HG03432 (cell line): ENCODE measurements around the gene LRMDA.
"Not testable (repeated sequence)": the region's sequence is repeated elsewhere in the genome, so short reads cannot be mapped to it uniquely, and the experiment has no call there.

Source experiments
- ATAC-seq: cut with Tn5 transposase; IDR thresholded peaks from one replicate; pipeline ENCODE4 v1.9.1; 2021; ENCODE audit warnings: mild to moderate bottlenecking, moderate library complexity; ENCODE audit not compliant: unreplicated experiment

LRMDA gene

DNA sequence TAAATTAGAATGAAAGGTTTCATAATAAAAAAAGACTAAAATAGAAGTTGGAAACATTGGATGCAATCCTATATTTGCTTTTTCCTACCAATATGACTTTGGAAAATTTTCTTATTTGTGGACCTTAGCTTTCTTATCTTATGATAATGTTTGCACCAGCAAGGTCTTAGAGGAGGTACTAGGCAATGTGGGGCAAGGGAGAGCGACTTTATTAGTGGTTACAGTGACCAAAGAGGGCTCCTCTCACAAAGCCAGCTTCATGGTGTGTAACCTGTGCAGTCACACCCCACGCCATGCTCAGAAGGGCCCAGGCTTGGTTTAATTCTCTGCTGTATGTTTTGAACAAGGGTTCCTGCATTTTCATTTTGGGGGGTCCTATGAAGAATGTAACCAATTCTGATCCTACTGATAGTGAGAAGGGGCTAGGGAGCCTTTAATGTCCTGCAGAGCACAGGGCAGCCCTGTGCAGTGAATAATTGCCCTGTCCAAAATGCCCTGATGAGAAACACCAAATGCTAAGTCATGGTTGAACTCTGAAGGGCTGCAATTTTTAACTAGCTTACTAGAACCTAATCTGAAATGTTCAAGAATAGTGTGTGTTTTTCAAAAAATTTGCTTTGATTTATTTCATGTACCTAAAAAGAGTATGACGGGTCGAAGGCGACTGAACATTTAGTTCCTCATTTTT is 1047.8 kb downstream of the LRMDA start:
- no peak for ATAC-seq

DNA sequence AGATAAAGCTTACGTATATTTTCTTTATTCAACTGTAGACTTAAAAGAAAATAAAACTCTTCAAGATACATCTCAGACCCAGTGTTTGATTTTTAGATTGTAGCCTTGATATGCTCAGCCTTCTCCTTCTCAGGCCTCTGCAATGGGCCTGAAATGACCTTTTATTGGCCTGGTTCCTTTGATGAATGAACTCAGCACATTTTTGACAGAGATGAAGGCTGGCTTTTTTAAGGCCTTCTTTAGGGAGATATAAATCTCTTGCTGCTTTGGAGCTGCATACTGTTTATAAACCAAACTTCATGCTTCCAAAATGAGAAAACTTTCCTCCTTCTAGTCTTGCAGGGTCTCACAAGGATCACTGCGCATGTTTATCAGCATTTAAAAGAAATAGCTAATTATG is 1049.8 kb downstream of the LRMDA start:
- no peak for ATAC-seq

DNA sequence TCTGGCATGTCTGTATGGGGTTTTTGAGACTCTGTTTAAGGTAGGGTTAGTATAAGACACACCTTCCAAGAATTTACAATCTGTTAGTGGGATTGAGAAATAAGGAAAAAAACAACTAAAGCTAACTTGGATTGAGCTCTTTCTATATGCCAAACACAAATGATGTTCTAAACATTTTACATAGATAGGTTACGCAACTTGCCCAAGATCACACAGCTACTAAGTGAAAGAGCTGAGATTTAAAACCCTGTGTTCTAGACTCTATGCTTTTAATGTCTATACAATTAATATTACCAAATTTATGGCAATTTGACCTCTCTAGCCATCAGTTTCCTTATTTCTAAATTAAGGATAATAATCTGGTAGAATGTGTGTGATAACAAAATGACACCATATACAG is 1056.2 kb downstream of the LRMDA start:
- ATAC-seq, result no peak

DNA sequence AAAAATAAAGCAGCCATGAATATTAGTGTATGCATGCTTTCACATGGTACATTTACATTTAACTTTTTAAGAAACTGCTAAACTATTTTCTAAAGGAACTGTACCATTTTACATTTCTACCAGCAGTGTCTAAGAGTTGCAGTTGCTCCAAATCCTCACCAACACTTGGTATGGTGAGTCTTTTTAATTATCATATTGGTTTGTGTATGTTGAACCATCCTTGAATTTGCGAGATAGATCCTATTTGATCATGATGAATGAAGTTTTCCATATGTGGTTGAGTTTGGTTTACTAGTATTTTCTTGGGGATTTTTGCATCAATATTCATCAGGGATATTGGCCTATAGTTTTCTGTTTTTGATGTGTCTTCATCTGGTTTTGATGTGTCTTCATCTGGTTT is 1057.2 kb downstream of the LRMDA start:
- no peak for ATAC-seq

DNA sequence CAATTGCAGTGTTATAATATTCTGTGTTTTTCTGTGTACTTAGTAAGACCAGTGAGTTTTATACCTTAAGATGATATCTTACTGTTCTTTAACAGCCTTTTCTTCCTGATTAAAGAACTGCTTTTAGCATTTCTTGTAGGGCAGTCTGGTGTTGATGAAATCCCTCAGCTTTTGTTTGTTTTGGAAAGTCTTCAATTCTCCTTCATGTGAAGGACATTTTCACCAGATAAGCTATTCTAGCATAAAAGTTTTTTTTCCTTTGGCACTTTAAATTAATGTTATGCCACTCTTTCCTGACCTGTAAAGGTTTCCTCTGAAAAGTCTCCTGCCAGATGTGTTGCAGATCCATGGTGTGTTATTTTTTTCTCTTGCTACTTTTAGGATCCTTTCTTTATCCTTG is 1059.8 kb downstream of the LRMDA start:
- ATAC-seq, result no peak

DNA sequence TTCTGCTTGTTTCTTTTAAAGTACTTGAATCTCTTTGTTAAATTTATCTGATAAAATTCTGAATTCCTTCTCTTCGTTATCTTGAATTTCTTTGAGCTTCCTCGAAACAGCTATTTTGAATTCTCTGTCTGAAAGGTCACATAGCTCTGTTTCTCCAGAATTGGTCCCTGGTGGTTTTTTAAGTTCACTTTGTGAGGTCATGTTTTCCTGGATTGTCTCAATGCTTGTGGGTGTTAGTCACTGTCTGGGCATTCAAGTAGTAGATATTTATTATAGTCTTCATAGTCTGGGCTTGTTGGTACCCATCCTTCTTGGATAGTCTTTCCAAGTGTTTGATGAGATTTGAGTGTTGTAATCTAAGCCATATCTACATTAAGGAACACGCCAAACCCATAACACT is 1060.6 kb downstream of the LRMDA start:
- ATAC-seq, result no peak

DNA sequence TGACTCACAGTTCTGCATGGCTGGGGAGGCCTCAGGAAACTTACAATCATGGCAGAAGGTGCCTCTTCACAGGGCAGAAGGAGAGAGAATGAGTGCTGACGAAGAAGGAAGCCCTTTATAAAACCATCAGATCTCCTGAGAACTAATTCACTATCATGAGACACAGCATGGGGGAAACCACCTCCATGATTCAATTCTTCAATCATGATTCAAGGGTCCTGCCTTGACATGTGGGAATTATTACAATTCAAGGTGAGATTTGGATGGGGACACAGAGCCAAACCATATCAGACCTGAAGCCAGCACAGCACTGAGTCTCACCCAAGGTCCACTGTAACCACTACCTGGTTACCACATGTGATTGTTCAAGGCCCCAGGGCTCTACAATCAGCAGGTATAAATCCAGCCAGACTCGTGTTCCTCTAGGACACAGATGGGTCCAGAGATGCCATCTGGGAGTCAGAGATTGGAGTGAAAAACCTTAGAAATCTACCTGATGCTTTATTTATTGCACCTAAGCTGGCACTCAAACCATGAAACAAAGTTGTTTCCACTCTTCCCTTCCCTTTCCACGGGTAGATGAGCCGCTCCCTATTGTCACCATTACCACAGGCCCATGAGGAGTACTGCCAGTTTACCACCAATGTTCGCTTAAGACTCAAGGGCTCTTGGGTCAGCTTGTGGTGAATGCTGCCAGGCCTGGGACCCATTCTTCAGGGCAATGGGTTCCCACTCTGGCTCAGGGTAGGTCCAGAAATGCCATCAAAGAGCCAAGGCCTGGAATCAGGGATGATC is 1061.5 kb downstream of the LRMDA start:
- no peak for ATAC-seq

DNA sequence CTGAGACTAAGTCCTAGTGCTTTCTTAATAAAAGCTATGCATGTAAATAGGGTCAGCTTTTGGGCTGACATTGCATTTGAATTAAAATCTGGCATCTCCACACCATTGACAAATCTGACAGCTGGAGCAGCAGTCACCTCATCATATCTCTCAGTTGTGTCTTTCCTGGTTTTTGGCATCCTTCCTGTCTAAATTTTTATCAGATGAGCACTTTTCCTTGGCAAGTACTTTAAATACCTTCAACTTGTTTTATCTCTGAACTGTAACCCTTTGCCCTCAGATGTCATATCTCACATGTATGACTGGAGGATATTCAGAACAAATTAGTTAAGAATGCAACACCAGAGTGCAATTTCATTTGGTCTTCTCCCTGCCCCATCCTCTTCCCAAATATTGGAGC is 1066.2 kb downstream of the LRMDA start:
- ATAC-seq, result no peak

DNA sequence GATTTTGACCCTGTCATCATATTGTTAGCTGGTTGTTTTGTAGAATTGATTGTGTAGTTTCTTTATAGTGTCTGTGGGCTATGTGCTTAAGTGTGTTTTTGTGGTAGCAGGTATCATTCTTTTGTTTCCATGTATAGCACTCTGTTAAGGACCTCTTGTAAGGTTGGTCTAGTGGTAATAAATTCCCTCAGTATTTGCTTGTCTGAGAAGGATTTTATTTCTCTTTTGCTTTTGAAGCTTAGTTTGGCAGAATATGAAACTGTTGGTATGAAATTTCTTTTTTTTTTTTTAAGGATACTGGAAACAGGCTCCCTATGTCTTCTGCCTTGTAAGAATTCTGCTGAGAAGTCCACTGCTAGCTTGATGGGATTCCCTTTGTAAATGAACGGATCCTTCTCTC is 1073.4 kb downstream of the LRMDA start:
- no peak for ATAC-seq

DNA sequence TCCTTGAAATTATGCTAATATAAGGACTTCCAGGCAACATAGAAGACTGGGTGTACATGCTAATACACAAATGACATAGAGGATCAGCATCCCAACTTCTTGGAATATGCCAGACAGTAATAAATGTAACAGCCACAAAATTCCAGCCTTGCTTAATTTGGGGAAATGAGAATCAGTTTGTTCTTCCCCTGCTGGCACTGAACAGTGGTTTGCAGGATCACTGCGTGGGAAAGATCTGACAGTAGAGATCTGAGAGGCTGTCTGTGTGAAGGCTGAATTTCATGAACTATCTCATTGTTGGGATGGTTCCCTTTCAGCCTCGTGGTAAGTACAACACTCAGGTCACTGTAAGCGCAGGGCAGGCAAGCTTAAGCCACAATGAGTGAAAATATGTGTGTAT is 1078.0 kb downstream of the LRMDA start:
- no peak for ATAC-seq

DNA sequence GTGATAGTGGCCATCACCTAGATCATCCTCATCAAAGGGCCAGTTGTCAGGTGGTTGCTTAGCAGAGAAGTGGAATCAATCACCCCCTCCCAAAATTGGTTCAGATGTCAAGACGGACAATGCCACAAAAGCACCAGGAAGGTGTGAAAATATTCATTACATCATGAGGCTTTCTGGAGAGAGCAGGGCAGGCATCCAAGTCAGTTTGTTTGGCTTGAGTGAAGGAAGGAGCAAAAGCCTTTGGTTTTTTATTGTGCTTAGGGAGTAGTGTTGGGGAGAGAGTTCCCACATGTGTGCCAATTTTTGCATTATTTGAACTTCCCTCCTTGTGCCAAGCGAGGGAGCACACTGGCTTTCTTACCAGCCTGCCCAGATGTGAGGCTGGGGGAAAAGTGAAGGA is 1082.9 kb downstream of the LRMDA start:
- ATAC-seq, result no peak

DNA sequence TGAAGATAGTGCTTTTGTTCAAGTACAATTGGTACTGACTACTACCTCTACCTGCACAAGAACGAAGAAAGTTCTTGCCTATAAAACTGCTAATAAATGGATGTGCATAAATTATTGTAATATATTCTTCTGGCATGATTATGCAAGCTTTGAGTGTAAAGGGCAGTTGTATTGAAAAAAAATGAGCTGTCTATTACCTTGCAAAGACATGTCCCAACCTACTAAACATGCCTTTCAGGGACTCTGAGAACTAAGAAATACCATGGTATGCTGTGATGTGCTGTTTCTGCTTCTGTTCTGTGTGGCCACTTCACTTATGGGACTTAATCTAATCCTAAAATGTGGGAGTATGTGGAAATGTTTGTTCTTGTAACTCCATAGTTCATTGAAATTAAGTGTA is 1083.4 kb downstream of the LRMDA start:
- no peak for ATAC-seq

DNA sequence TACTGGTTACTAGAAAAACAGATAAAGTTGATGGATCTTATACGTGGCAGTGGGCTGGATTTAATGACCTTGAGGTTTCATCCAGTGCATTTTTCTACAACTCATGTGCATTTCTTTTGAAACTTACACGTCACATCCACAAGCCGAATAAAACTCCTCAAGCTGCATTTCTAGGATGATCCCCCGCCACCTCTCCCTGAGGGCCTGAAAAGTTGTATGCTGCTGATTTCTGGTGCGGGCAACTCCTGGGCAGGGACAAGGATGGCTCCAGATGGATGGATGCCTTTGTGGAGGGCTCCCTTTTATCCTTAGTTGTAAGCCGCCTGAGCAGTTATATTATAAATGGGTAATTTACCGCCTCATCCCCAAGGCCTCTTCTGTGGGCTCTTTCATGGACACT is 1091.1 kb downstream of the LRMDA start:
- ATAC-seq, result no peak

DNA sequence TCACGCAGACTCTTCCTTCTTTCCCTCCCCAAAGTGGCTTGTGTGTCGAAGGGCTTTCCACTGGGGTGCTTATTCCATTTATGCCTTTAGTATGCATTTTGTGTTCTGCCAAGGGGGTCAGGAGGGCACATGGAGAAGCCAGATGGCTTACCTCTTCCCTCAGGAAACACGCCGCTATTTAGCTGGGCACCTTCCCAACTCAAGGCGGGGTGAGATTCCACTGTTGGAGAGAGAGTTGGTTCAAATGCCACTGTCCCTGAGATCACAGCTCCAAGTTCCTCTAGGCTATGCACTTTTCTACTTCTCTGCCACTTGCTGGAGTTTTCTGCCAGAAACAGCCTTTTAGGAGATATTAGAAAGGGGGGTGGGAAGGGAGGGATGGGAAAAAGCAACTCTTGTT is 1091.8 kb downstream of the LRMDA start:
- ATAC-seq, result no peak

DNA sequence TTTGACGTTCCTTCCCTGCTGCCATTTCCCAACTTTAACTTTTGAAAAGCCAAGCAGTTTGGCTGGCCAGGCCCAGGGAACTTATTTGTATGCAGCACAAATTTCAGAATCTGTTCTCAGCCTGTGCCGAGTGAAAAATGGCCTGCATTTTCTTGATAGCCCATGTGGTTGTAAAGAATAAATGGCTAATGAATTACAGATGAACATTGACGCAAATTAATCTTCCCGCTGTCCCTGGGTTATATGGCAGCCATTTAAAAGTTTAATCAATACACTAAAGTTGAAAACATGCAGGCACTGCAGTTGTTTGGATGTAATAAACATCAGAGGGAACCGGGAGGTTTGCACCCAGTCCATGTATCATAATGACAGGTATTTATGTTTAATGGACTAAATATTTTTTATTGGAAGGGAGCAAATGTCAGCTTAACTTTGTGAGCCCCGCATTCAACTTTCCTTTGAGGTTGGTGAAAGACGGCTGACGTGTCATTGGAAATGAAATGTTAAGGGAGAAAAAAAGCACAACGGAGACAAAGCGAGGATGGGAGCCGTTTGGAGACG is 1092.4 kb downstream of the LRMDA start:
- no peak for ATAC-seq

DNA sequence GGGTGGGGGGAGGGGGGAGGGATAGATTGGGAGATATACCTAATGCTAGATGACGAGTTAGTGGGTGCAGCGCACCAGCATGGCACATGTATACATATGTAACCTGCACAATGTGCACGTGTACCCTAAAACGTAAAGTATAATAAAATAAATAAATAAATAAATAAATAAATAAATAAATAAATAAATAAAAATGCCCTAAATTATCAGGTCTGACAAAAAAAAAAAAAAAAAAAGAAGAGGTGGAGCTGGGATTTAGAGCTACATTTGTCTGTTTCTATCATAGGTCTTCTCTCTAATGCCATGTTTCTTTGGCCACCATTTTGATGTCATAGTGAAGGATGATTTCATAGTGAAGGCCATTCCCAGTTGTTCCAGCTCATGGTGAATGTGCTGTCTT is 1095.4 kb downstream of the LRMDA start:
- not testable (repeated sequence) for ATAC-seq

DNA sequence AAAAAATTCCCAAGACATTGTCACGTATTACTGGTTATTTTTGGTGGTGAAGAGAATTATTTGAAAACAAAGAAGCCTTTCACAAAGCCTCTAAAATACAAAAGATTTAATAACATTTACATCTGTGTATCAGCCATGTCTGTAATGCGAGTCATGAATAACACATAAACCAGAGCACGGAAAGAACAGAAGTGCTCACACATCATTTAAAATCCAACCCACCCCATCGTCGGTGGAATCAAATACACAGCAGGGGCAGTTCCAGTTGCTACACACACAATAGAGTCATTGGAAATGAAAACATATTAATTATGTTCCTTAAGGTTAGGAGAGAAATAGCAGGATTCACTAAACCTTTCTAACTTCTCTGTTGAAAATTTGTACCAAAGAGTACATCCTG is 1108.9 kb downstream of the LRMDA start:
- ATAC-seq, result no peak

DNA sequence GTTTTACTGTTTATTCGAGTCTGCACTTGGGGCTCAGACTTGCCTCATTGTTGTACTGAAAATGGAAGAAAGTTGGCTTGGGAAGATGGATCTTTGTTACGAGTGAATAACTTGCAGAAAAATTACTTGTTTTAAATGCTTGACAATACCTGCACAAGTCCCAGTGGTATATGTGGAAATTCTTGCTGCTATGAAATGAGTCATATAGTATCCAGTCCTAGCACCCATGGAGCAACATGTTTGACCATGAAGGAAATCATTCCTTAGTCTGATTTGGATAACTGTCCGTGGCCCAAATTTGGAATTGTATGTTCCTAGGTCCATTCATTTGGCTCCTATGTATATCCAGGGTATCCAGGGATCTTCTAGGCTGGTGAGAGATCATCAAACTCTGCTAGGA is 1109.4 kb downstream of the LRMDA start:
- ATAC-seq, result no peak

DNA sequence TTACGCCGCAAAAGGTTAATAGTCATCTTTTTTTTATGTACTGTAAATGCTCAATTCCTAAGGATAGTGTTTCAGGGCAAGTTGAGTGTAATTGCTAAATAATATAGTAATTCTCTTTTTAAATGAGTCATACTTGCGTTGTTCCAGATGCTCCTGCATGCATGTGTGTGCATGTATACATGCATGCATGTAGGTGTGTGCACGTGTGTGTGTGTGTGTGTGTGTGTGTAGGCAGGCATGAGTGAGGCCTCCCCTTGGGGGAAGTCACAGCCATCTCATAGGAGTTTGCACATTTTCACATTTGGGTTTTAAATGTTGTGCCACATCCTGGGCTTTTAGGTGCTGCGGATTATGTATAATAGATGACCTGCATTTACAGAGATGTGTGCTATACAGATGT is 1110.4 kb downstream of the LRMDA start:
- ATAC-seq, result no peak

DNA sequence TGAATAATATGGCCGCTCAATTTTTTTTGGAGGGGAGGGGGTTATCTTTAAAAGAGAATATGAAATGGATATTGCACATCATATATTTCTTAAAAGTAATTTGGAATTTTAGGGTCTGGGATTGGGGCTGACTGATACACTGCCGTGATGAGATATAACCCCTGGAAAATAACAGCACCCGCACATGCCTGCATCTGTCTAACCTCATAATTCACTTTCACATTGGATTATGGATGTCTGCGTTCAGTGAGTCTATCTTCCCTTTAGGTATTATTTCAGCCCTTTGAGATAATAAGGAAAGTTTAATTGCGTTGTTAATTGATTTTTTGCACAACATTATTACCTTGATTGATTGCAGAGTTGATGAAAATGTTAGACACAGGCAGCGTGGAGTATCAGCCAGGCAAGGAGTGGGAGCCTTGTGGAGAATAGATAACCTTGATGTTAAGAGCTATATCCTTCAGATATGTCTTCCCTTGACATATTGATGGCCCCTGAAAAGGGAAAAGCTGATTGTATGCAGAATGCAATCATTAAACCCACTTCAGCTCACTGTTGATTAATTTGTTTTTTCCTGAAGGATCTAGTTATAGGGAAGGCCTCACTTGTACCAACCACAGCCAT is 1111.0 kb downstream of the LRMDA start:
- ATAC-seq, result no peak

DNA sequence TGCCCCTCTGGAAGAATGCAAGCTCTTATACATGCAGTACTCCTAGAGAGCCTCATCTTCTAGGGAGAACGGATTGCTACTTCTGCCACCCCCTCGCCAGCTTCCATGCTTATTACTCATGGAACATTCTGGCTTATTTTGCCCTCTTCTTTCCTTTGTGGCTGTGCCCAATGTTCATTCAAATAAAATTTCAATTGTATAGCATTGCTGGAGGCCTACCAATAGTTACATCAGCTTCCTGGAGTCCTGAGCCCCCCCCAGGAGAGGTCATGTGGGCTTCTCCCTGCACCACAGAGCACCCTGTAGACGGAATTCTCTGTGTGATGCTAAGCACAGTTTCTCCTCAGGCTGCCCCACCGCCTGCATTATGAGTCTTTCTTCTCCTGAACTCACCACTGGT is 1112.2 kb downstream of the LRMDA start:
- no peak for ATAC-seq

DNA sequence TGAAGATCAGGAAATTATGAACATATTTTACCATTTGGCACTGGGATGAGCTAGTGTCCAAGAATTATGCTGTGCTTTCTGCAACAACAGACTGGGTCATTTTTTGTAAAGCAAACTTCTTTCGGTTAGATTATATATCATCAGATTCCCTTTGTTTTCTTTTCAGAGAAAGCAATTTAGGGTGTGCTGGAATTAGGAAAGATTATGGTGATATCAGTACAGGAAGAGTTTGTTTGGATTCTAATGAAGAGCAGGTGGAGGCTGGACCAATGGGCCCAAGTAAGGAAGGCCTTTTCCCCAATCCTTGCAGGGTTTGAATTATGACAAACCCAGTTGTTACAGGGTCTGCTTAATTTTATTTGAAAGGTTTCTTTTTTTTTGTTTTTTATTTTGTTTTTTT is 1113.4 kb downstream of the LRMDA start:
- ATAC-seq, result no peak
